CD4-positive, alpha-beta memory T cell (primary cell): ENCODE results near the gene XIRP2. TPM values are rescaled to one million over a fixed set of nuclear protein-coding genes. Genes with fewer than 3 reads are reported as not detected.

Source experiments
- CTCF ChIA-PET: fragments of 350-600 bp; sonication (Branson Sonifier 250); formaldehyde crosslinking; loops from one replicate; lab custom pipeline; 2021; ENCODE audit warnings: inconsistent platforms; ENCODE audit not compliant: partially characterized antibody; lab: Charles Lee
- POLR2A ChIA-PET: fragments of 350-600 bp; sonication (Branson Sonifier 250); formaldehyde crosslinking; loops from one replicate; lab custom pipeline; 2021; ENCODE audit not compliant: partially characterized antibody; lab: Charles Lee
- DNase-seq, 5 donors: peaks; one replicate each; pipeline versions ENCODE4 v3.0.0 to v3.0.0-alpha.2; 2020 to 2022; ENCODE audit warnings: mixed read lengths in 1 of 5
- H3K27ac ChIP-seq: one replicate; pipeline ENCODE4 v1.7.0; 2013; ENCODE audit warnings: low read depth, low read length
- H3K27me3 ChIP-seq: 2 replicates; pipeline ENCODE4 v1.7.0; 2013; ENCODE audit warnings: mild to moderate bottlenecking, low read length, moderate library complexity; ENCODE audit not compliant: insufficient read depth
- H3K36me3 ChIP-seq: 2 replicates; pipeline ENCODE4 v1.7.0; 2013; ENCODE audit warnings: mild to moderate bottlenecking, low read length, moderate library complexity; ENCODE audit not compliant: insufficient read depth
- H3K4me1 ChIP-seq: 2 replicates; pipeline ENCODE4 v1.7.0; 2013; ENCODE audit warnings: mild to moderate bottlenecking, low read length, moderate library complexity; ENCODE audit not compliant: insufficient read depth
- H3K4me3 ChIP-seq, 2 donors: one replicate each; pipeline ENCODE4 v1.7.0; 2013; ENCODE audit warnings: low read length in 2 of 2, mild to moderate bottlenecking in 1 of 2
- H3K9me3 ChIP-seq, 2 donors: one replicate each; pipeline ENCODE4 v1.7.0; 2013; ENCODE audit warnings: low read length in 2 of 2, control low read depth in 1 of 2; ENCODE audit not compliant: control insufficient read depth in 1 of 2
- H3K27ac Mint-ChIP-seq, 7 donors: one replicate each; pipeline ENCODE4 v1.8.0; 2020 to 2021; ENCODE audit warnings: mixed read lengths in 7 of 7, mild to moderate bottlenecking in 6 of 7, inconsistent platforms in 3 of 7, moderate library complexity in 3 of 7
- H3K27me3 Mint-ChIP-seq, 2 donors: one replicate each; pipeline ENCODE4 v1.8.0; 2020 to 2021; ENCODE audit warnings: mixed read lengths in 2 of 2
- H3K36me3 Mint-ChIP-seq, 2 donors: one replicate each; pipeline ENCODE4 v1.8.0; 2020 to 2021; ENCODE audit warnings: mixed read lengths in 2 of 2, inconsistent platforms in 1 of 2, mild to moderate bottlenecking in 1 of 2
- H3K4me1 Mint-ChIP-seq, 4 donors: one replicate each; pipeline ENCODE4 v1.8.0; 2020 to 2021; ENCODE audit warnings: mixed read lengths in 4 of 4, mild to moderate bottlenecking in 1 of 4
- H3K4me3 Mint-ChIP-seq, 8 donors: one replicate each; pipeline ENCODE4 v1.8.0; 2020 to 2021; ENCODE audit warnings: mixed read lengths in 8 of 8, mild to moderate bottlenecking in 7 of 8, moderate library complexity in 6 of 8, inconsistent platforms in 3 of 8
- H3K9me3 Mint-ChIP-seq, 8 donors: one replicate each; pipeline ENCODE4 v1.8.0; 2020 to 2021; ENCODE audit warnings: mixed read lengths in 8 of 8, mild to moderate bottlenecking in 5 of 8, inconsistent platforms in 3 of 8, moderate library complexity in 1 of 8
- intact Hi-C: fragments of 100-400 bp; cut with micrococcal nuclease; formaldehyde crosslinking; loops from one replicate; pipeline ENCODE4 v1.15.1; 2023
- polyA plus RNA-seq, 2 donors: library from polyadenylated mRNA; unstranded; fragments of 300-500 nt; fragmentation: Illumina TruSeq; gene quantifications; one replicate each; pipeline ENCODE4 v1.2.3, GENCODE V29; 2021
- total RNA-seq, 2 experiments: library from RNA; stranded (reverse); gene quantifications; one replicate each; pipeline ENCODE4 v1.2.3, GENCODE V29; 2021

XIRP2 gene
- total and polyA plus RNA-seq, 4 experiments from 2014 or later, result not detected

- Histone ChIP-seq H3K4me3 (no peak overlapping the region), H3K36me3 (no peaks in the 10 kb centered on the region), H3K27ac (no peak overlapping the region), H3K27me3 (no peaks in the 10 kb centered on the region), H3K4me1 (no peaks in the 10 kb centered on the region), H3K9me3 (no peaks in the 10 kb centered on the region)
- Mint-ChIP-seq H3K9me3 (peaks cover 0 to 2% (median 0%) of the 10 kb centered on the region in 8 donors), H3K4me3 (no peak overlapping the region), H3K27ac (no peak overlapping the region), H3K27me3 (no peaks in the 10 kb centered on the region), H3K4me1 (no peaks in the 10 kb centered on the region), H3K36me3 (no peaks in the 10 kb centered on the region)
- intact Hi-C loops, result no loop called here
- ChIA-PET CTCF (no interaction called here), POLR2A (no interaction called here)
- no peak for DNase-seq
These were observed 300.0 kb downstream of the XIRP2 start for GRCh38 chr2:167187978-167188967.

- CTCF ChIA-PET, result no interaction called here
- Histone ChIP-seq H3K36me3 (no peaks in the 10 kb centered on the region), H3K4me3 (no peak overlapping the region), H3K9me3 (no peaks in the 10 kb centered on the region), H3K27me3 (no peaks in the 10 kb centered on the region), H3K4me1 (no peaks in the 10 kb centered on the region), H3K27ac (no peak overlapping the region)
- H3K27me3 Mint-ChIP-seq, result no peaks in the 10 kb centered on the region
- DNase-seq, result no peak
- H3K36me3 Mint-ChIP-seq, result no peaks in the 10 kb centered on the region
- POLR2A ChIA-PET, result no interaction called here
- H3K9me3 Mint-ChIP-seq, result peaks cover 0 to 4% (median 0%) of the 10 kb centered on the region in 8 donors
- H3K4me3 Mint-ChIP-seq, result no peak overlapping the region
- intact Hi-C loops, result no loop called here
- H3K27ac Mint-ChIP-seq, result no peak overlapping the region
- H3K4me1 Mint-ChIP-seq, result no peaks in the 10 kb centered on the region
These were observed 301.8 kb downstream of the XIRP2 start for GRCh38 chr2:167190053-167190452.

GRCh38 chr2:167191588-167191987 lies 303.3 kb downstream of the XIRP2 start:
- Mint-ChIP-seq H3K27ac (no peak overlapping the region), H3K4me3 (no peak overlapping the region), H3K27me3 (no peaks in the 10 kb centered on the region), H3K36me3 (no peaks in the 10 kb centered on the region), H3K4me1 (peaks cover 0 to 2% (median 0%) of the 10 kb centered on the region in 4 donors), H3K9me3 (peaks cover 0 to 4% (median 1%) of the 10 kb centered on the region in 8 donors)
- Histone ChIP-seq H3K9me3 (no peaks in the 10 kb centered on the region), H3K4me1 (no peaks in the 10 kb centered on the region), H3K27me3 (no peaks in the 10 kb centered on the region), H3K27ac (no peak overlapping the region), H3K36me3 (no peaks in the 10 kb centered on the region), H3K4me3 (no peak overlapping the region)
- intact Hi-C loops, result no loop called here
- no peak for DNase-seq
- ChIA-PET POLR2A (no interaction called here), CTCF (no interaction called here)

- intact Hi-C loops, result no loop called here
- Histone ChIP-seq H3K27me3 (no peaks in the 10 kb centered on the region), H3K36me3 (no peaks in the 10 kb centered on the region), H3K27ac (no peak overlapping the region), H3K4me1 (no peaks in the 10 kb centered on the region), H3K9me3 (no peaks in the 10 kb centered on the region), H3K4me3 (no peak overlapping the region)
- Mint-ChIP-seq H3K4me3 (no peak overlapping the region), H3K36me3 (no peaks in the 10 kb centered on the region), H3K27me3 (peaks cover 0 to 1% of the 10 kb centered on the region in 2 donors), H3K27ac (no peak overlapping the region), H3K9me3 (peaks cover 0 to 4% (median 1%) of the 10 kb centered on the region in 8 donors), H3K4me1 (peaks cover 0 to 2% (median 0%) of the 10 kb centered on the region in 4 donors)
- ChIA-PET CTCF (no interaction called here), POLR2A (no interaction called here)
- no peak for DNase-seq
These were observed 304.6 kb downstream of the XIRP2 start for GRCh38 chr2:167192833-167193232.

GRCh38 chr2:167196461-167197252 lies 308.4 kb downstream of the XIRP2 start:
- peaks cover 0 to 6% (median 2%) of the 10 kb centered on the region in 8 donors for H3K9me3 Mint-ChIP-seq
- H3K27ac ChIP-seq, result no peak overlapping the region
- H3K4me1 ChIP-seq, result no peaks in the 10 kb centered on the region
- intact Hi-C loops, result no loop called here
- no peaks in the 10 kb centered on the region for H3K36me3 Mint-ChIP-seq
- H3K27ac Mint-ChIP-seq, result no peak overlapping the region
- peaks cover 0 to 1% of the 10 kb centered on the region in 2 donors for H3K27me3 Mint-ChIP-seq
- H3K4me1 Mint-ChIP-seq, result peaks cover 0 to 2% (median 0%) of the 10 kb centered on the region in 4 donors
- peak overlapping the region in 1 of 8 donors; percentile 31 for H3K4me3 Mint-ChIP-seq
- H3K4me3 ChIP-seq, result no peak overlapping the region
- ChIA-PET CTCF (no interaction called here), POLR2A (no interaction called here)
- no peak for DNase-seq
- H3K9me3 ChIP-seq, result no peaks in the 10 kb centered on the region
- H3K36me3 ChIP-seq, result no peaks in the 10 kb centered on the region
- no peaks in the 10 kb centered on the region for H3K27me3 ChIP-seq

- Histone ChIP-seq H3K4me3 (no peak overlapping the region), H3K27ac (no peak overlapping the region), H3K4me1 (no peaks in the 10 kb centered on the region), H3K36me3 (no peaks in the 10 kb centered on the region), H3K27me3 (no peaks in the 10 kb centered on the region), H3K9me3 (no peaks in the 10 kb centered on the region)
- Mint-ChIP-seq H3K27ac (no peak overlapping the region), H3K36me3 (no peaks in the 10 kb centered on the region), H3K9me3 (peaks cover 0 to 6% (median 2%) of the 10 kb centered on the region in 8 donors), H3K4me3 (no peak overlapping the region), H3K27me3 (peaks cover 0 to 1% of the 10 kb centered on the region in 2 donors), H3K4me1 (peaks cover 0 to 2% (median 0%) of the 10 kb centered on the region in 4 donors)
- DNase-seq, result no peak
- ChIA-PET CTCF (no interaction called here), POLR2A (no interaction called here)
- intact Hi-C loops, result no loop called here
These were observed 309.7 kb downstream of the XIRP2 start for GRCh38 chr2:167198009-167198408.

GRCh38 chr2:167198576-167198975 lies 310.3 kb downstream of the XIRP2 start:
- H3K9me3 Mint-ChIP-seq, result peaks cover 0 to 6% (median 0%) of the 10 kb centered on the region in 8 donors
- peaks cover 0 to 2% (median 0%) of the 10 kb centered on the region in 4 donors for H3K4me1 Mint-ChIP-seq
- no peak overlapping the region for H3K4me3 Mint-ChIP-seq
- no peak overlapping the region for H3K27ac ChIP-seq
- intact Hi-C loops, result no loop called here
- no peaks in the 10 kb centered on the region for H3K27me3 ChIP-seq
- DNase-seq, result no peak
- no peak overlapping the region for H3K4me3 ChIP-seq
- no peaks in the 10 kb centered on the region for H3K4me1 ChIP-seq
- no peaks in the 10 kb centered on the region for H3K9me3 ChIP-seq
- no peak overlapping the region for H3K27ac Mint-ChIP-seq
- peaks cover 0 to 1% of the 10 kb centered on the region in 2 donors for H3K27me3 Mint-ChIP-seq
- POLR2A ChIA-PET, result no interaction called here
- H3K36me3 Mint-ChIP-seq, result no peaks in the 10 kb centered on the region
- no peaks in the 10 kb centered on the region for H3K36me3 ChIP-seq
- CTCF ChIA-PET, result interaction anchor here (1.2 kb wide), 1 partner anchor 12 kb away, joined by 4 read pairs; no protein-coding TSS in a partner anchor
